ENCODE data around the gene COBL. TPM values are rescaled to one million over a fixed set of nuclear protein-coding genes. Genes with fewer than 3 reads are reported as not detected.

Gene COBL
- total RNA-seq, 3 donors from 2014 or later = 2.2 to 37.3 (median 16.1) TPM

DNA sequence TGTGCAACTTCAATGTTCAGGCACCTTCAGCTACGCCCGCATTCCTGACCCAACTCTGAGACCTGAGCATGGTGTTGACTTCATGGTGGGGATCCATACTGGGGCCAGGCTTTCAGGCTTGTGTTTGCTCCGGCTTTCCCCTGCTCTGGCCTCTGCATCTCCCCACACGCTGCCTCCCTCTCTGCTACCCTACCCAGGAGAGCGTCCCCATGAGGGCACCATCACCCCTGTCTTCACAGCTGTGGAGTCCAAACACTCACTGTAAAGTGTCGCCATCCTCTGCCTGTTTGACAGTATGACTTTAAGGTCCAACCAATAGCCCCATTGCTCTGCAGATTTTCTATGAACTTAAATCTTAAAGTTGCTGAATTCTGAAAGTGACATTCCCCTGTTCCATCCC lies 334.9 kb downstream of the COBL start:
- no peaks in the 10 kb centered on the region for H3K36me3 ChIP-seq

DNA sequence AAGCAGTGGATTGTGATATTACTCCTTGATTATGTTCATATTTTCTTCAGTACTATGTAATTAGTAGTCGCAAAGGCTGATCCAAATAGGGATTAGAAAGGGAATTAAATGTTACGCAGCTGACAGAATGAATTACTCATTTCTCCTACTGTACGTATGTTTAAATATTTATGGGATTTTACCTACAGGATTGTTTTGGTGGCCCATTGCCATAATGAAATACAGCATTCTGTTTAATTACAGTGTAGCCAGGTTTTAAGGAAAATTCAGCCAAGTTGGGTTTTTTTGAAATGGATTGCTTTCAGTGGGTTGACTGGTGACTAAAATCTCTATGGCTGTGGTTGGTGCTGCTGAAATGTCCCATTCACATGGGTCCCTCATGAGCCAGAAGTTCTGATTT lies 336.2 kb downstream of the COBL start:
- no peak for DNase-seq (ENCODE audit: low spot score in 2 of 2)
- Histone ChIP-seq H3K9me3 (peaks cover 0 to 5% of the 10 kb centered on the region in 2 donors), H3K27me3 (no peaks in the 10 kb centered on the region), H3K27ac (no peak overlapping the region), H3K4me1 (no peaks in the 10 kb centered on the region), H3K36me3 (no peaks in the 10 kb centered on the region), H3K4me3 (no peak overlapping the region)
- TF ChIP-seq, protein P1, sequence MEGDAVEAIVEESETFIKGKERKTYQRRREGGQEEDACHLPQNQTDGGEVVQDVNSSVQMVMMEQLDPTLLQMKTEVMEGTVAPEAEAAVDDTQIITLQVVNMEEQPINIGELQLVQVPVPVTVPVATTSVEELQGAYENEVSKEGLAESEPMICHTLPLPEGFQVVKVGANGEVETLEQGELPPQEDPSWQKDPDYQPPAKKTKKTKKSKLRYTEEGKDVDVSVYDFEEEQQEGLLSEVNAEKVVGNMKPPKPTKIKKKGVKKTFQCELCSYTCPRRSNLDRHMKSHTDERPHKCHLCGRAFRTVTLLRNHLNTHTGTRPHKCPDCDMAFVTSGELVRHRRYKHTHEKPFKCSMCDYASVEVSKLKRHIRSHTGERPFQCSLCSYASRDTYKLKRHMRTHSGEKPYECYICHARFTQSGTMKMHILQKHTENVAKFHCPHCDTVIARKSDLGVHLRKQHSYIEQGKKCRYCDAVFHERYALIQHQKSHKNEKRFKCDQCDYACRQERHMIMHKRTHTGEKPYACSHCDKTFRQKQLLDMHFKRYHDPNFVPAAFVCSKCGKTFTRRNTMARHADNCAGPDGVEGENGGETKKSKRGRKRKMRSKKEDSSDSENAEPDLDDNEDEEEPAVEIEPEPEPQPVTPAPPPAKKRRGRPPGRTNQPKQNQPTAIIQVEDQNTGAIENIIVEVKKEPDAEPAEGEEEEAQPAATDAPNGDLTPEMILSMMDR (IDR thresholded peaks at IDR 0.05) = no peak
- no peak for TF ChIP-seq POLR2AphosphoS5 (IDR thresholded peaks at IDR 0.05)
- TF ChIP-seq POLR2A (IDR thresholded peaks at IDR 0.05) = no peak
- intact Hi-C loops (cut with DNase I; ENCODE audit: low total_unique reads) = no loop called here

More for the DNA sequence above, 334.9 kb downstream of the COBL start:
- H3K4me3 ChIP-seq = no peak overlapping the region
- H3K27ac ChIP-seq = no peak overlapping the region
- H3K27me3 ChIP-seq = no peaks in the 10 kb centered on the region
- intact Hi-C loops (cut with DNase I; ENCODE audit: low total_unique reads) = no loop called here
- peaks cover 0 to 5% of the 10 kb centered on the region in 2 donors for H3K9me3 ChIP-seq
- DNase-seq (ENCODE audit: low spot score in 2 of 2) = no peak
- no peaks in the 10 kb centered on the region for H3K4me1 ChIP-seq
- TF ChIP-seq, protein P1 (IDR thresholded peaks at IDR 0.05) = no peak
- no peak for TF ChIP-seq POLR2A (IDR thresholded peaks at IDR 0.05)
- no peak for TF ChIP-seq POLR2AphosphoS5 (IDR thresholded peaks at IDR 0.05)

DNA sequence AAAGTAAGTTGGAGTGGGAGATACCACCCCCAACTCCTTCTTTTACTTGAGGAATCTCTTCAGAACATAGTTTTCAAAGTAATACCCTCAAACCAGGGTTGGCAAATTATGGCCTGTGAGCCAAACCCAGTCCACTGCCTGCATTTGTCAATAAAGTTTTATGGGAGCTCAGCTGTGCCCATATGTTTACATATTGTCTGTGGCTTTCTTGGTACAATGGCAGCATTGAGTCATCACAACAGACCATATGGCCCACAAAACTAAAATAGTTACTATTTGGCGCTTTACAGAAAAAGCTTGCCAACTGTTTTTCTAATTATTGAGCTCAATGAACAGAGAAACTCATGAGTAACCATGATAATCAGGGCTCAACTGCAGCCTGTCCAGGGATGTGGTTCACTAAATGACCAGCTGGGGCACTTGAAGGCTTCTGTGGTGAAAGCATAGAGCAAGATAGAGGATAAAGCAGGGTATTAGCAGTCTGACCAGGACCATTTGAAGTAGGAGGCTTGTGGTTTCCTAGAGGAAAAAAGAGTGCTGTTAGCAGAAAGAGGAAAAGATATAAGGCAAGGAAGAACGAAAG lies 337.9 kb downstream of the COBL start:
- Histone ChIP-seq H3K27ac (no peak overlapping the region), H3K9me3 (peaks cover 0 to 5% of the 10 kb centered on the region in 2 donors), H3K4me3 (no peak overlapping the region), H3K27me3 (no peaks in the 10 kb centered on the region), H3K36me3 (no peaks in the 10 kb centered on the region), H3K4me1 (no peaks in the 10 kb centered on the region)
- intact Hi-C loops (cut with DNase I; ENCODE audit: low total_unique reads) = loop anchor here (5.0 kb wide), 1 partner anchor 636 kb away; no protein-coding TSS in a partner anchor
- no peak for DNase-seq (ENCODE audit: low spot score in 2 of 2)
- TF ChIP-seq, protein P1 (IDR thresholded peaks at IDR 0.05) = no peak
- TF ChIP-seq POLR2A (IDR thresholded peaks at IDR 0.05) (no peak), POLR2AphosphoS5 (IDR thresholded peaks at IDR 0.05) (no peak)

DNA sequence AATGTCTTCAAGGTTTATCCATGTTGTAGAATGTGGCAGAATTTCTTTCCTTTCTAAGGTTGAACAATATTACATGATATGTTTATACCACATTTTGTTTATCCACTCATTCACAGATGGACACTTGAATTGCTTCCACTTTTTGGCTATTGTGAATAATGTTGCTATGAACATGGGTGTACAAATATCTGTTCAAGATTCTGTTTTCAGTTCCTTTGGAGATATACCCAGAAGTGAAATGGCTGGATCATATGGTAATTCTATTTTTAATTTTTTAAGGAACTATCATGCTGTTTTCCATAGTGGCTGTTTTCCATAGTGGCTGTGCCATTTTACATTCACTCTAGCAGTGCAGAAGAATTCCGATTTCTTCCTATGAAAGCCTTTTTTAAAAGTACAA lies 339.2 kb downstream of the COBL start:
- H3K4me3 ChIP-seq = no peak overlapping the region
- H3K27me3 ChIP-seq = no peaks in the 10 kb centered on the region
- TF ChIP-seq, protein P1 (IDR thresholded peaks at IDR 0.05) = no peak
- TF ChIP-seq POLR2AphosphoS5 (IDR thresholded peaks at IDR 0.05) (no peak), POLR2A (IDR thresholded peaks at IDR 0.05) (no peak)
- no peaks in the 10 kb centered on the region for H3K4me1 ChIP-seq
- intact Hi-C loops (cut with DNase I; ENCODE audit: low total_unique reads) = loop anchor here (5.0 kb wide), 1 partner anchor 635 kb away; no protein-coding TSS in a partner anchor
- no peaks in the 10 kb centered on the region for H3K36me3 ChIP-seq
- H3K9me3 ChIP-seq = peaks cover 0 to 5% of the 10 kb centered on the region in 2 donors
- no peak overlapping the region for H3K27ac ChIP-seq
- no peak for DNase-seq (ENCODE audit: low spot score in 2 of 2)

DNA sequence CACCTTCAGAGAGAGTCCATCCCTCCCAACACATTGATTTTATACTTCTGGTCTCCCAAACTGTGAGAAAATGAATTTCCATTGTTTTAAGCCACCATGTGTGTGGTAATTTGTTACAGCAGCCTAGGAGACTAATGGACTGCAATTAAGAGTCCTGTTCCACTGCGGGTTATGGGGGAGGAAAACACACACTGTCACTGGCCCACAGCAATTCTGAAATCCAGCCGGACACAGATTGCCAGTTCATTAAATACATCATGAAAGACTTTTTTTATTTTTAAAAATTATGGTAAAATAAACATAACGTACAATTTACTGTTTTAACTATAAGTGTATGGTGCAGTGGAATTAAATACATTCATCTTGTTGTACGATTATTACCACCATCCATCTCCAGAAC lies 340.5 kb downstream of the COBL start:
- Histone ChIP-seq H3K4me1 (no peaks in the 10 kb centered on the region), H3K9me3 (peaks cover 0 to 5% of the 10 kb centered on the region in 2 donors), H3K27me3 (no peaks in the 10 kb centered on the region), H3K4me3 (no peak overlapping the region), H3K36me3 (no peaks in the 10 kb centered on the region), H3K27ac (no peak overlapping the region)
- TF ChIP-seq POLR2A (IDR thresholded peaks at IDR 0.05) = no peak
- TF ChIP-seq POLR2AphosphoS5 (IDR thresholded peaks at IDR 0.05) = no peak
- TF ChIP-seq, protein P1 (IDR thresholded peaks at IDR 0.05) = no peak
- intact Hi-C loops (cut with DNase I; ENCODE audit: low total_unique reads) = loop anchor here (5.0 kb wide), 1 partner anchor 634 kb away; no protein-coding TSS in a partner anchor
- DNase-seq (ENCODE audit: low spot score in 2 of 2) = no peak
